ENCODE results near the gene LHX5. TPM values are rescaled to one million over a fixed set of nuclear protein-coding genes. Genes with fewer than 3 reads are reported as not detected.

The LHX5 gene
- total RNA-seq, 1 donor from 2014 or later: 0.25 TPM

Other genes with a start within 250 kb of the LHX5 start
- 8.6 and 8.7 TPM in 2 replicates for gene SLC8B1, start 136.8 kb downstream of the LHX5 start, total RNA-seq
- 52.2 and 59.0 TPM in 2 replicates for gene PLBD2, start 113.3 kb downstream of the LHX5 start, total RNA-seq
- not detected in 2 replicates for gene SDS, start 68.0 kb downstream of the LHX5 start, total RNA-seq
- 9.5 and 10.5 TPM in 2 replicates for gene SDSL, start 49.5 kb downstream of the LHX5 start, total RNA-seq

Measured in astrocyte (in vitro differentiated cells and primary cell).